Measurements from ENCODE around the gene EMILIN3.

GRCh38 chr20:41342474-41343464 is 23.8 kb downstream of the EMILIN3 start:
- TF ChIP-seq, protein P1, sequence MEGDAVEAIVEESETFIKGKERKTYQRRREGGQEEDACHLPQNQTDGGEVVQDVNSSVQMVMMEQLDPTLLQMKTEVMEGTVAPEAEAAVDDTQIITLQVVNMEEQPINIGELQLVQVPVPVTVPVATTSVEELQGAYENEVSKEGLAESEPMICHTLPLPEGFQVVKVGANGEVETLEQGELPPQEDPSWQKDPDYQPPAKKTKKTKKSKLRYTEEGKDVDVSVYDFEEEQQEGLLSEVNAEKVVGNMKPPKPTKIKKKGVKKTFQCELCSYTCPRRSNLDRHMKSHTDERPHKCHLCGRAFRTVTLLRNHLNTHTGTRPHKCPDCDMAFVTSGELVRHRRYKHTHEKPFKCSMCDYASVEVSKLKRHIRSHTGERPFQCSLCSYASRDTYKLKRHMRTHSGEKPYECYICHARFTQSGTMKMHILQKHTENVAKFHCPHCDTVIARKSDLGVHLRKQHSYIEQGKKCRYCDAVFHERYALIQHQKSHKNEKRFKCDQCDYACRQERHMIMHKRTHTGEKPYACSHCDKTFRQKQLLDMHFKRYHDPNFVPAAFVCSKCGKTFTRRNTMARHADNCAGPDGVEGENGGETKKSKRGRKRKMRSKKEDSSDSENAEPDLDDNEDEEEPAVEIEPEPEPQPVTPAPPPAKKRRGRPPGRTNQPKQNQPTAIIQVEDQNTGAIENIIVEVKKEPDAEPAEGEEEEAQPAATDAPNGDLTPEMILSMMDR (IDR thresholded peaks at IDR 0.05; ENCODE audit: insufficient read depth, low read depth, low read length) = no peak
- TF ChIP-seq EZH2 (IDR thresholded peaks at IDR 0.05; ENCODE audit: insufficient read depth, low read length) = no peak

All from astrocyte (in vitro differentiated cells and primary cell).